ENCODE measurements around the gene IQSEC2.

The IQSEC2 gene

GRCh38 chrX:53281321-53281822 is at the start of gene IQSEC2:
Gene IQSEC2 (minus strand): TSS chrX:53281584.
- DNase-seq (ENCODE audit: low spot score), result peak; percentile 35

- no peak for DNase-seq (ENCODE audit: low spot score)
Measured at GRCh38 chrX:53330331-53330730, 48.9 kb upstream of the IQSEC2 start.

GRCh38 chrX:53324803-53325202 is 43.4 kb upstream of the IQSEC2 start:
- DNase-seq (ENCODE audit: low spot score), result no peak

GRCh38 chrX:53324085-53324484 is 42.7 kb upstream of the IQSEC2 start:
- no peak for DNase-seq (ENCODE audit: low spot score)

- no peak for DNase-seq (ENCODE audit: low spot score)
Measured at GRCh38 chrX:53323196-53323595, 41.8 kb upstream of the IQSEC2 start.

GRCh38 chrX:53321943-53322497 is 40.6 kb upstream of the IQSEC2 start:
- DNase-seq (ENCODE audit: low spot score), result no peak

GRCh38 chrX:53321230-53321942 is 40.0 kb upstream of the IQSEC2 start:
- no peak for DNase-seq (ENCODE audit: low spot score)

- no peak for DNase-seq (ENCODE audit: low spot score)
Measured at GRCh38 chrX:53320543-53321229, 39.3 kb upstream of the IQSEC2 start.

GRCh38 chrX:53319614-53320542 is 38.5 kb upstream of the IQSEC2 start:
- DNase-seq (ENCODE audit: low spot score), result no peak

- no peak for DNase-seq (ENCODE audit: low spot score)
Measured at GRCh38 chrX:53318766-53319353, 37.5 kb upstream of the IQSEC2 start.

GRCh38 chrX:53317365-53318069 is 36.1 kb upstream of the IQSEC2 start:
- DNase-seq (ENCODE audit: low spot score), result peak; percentile 43

GRCh38 chrX:53316860-53317237 is 35.5 kb upstream of the IQSEC2 start:
- no peak for DNase-seq (ENCODE audit: low spot score)

- no peak for DNase-seq (ENCODE audit: low spot score)
Measured at GRCh38 chrX:53316111-53316859, 34.9 kb upstream of the IQSEC2 start.

GRCh38 chrX:53313728-53314105 is 32.3 kb upstream of the IQSEC2 start:
- DNase-seq (ENCODE audit: low spot score), result no peak

GRCh38 chrX:53312946-53313727 is 31.8 kb upstream of the IQSEC2 start:
- DNase-seq (ENCODE audit: low spot score), result peak; percentile 28

GRCh38 chrX:53309837-53310236 is 28.5 kb upstream of the IQSEC2 start:
- no peak for DNase-seq (ENCODE audit: low spot score)

GRCh38 chrX:53308836-53309235 is 27.5 kb upstream of the IQSEC2 start:
- no peak for DNase-seq (ENCODE audit: low spot score)

- DNase-seq (ENCODE audit: low spot score), result no peak
Measured at GRCh38 chrX:53305996-53306937, 24.9 kb upstream of the IQSEC2 start.
